Astrocyte (in vitro differentiated cells and primary cell): Measurements from ENCODE around the gene AP5M1.
"Not testable (repeated sequence)": the region's sequence is repeated elsewhere in the genome, so short reads cannot be mapped to it uniquely, and the experiment has no call there.

ENCODE experiments used
- EZH2 ChIP-seq: IDR thresholded peaks from 2 replicates; pipeline ENCODE4 v1.6.1; 2012; ENCODE audit warnings: mild to moderate bottlenecking, low read length, inconsistent platforms; ENCODE audit not compliant: insufficient read depth
- TF ChIP-seq, protein P1 (sequence below): IDR thresholded peaks from 2 replicates; pipeline ENCODE4 v1.5.1; 2011; ENCODE audit warnings: low read depth, mild to moderate bottlenecking, inconsistent platforms, low read length, moderate library complexity; ENCODE audit not compliant: insufficient read depth

- TF ChIP-seq EZH2, result not testable (repeated sequence)
- TF ChIP-seq, protein P1, sequence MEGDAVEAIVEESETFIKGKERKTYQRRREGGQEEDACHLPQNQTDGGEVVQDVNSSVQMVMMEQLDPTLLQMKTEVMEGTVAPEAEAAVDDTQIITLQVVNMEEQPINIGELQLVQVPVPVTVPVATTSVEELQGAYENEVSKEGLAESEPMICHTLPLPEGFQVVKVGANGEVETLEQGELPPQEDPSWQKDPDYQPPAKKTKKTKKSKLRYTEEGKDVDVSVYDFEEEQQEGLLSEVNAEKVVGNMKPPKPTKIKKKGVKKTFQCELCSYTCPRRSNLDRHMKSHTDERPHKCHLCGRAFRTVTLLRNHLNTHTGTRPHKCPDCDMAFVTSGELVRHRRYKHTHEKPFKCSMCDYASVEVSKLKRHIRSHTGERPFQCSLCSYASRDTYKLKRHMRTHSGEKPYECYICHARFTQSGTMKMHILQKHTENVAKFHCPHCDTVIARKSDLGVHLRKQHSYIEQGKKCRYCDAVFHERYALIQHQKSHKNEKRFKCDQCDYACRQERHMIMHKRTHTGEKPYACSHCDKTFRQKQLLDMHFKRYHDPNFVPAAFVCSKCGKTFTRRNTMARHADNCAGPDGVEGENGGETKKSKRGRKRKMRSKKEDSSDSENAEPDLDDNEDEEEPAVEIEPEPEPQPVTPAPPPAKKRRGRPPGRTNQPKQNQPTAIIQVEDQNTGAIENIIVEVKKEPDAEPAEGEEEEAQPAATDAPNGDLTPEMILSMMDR, result not testable (repeated sequence)
Measured at GRCh38 chr14:57228320-57228719, 40.5 kb upstream of the AP5M1 start.
